IPS-NIHi7 (cell line): Measurements from ENCODE around the gene MKI67.

Experiments used
- DNase-seq: peaks from one replicate; pipeline ENCODE4 v3.0.0; 2012; ENCODE audit warnings: mixed read lengths; ENCODE audit errors: extremely low spot score

MKI67 gene

DNA sequence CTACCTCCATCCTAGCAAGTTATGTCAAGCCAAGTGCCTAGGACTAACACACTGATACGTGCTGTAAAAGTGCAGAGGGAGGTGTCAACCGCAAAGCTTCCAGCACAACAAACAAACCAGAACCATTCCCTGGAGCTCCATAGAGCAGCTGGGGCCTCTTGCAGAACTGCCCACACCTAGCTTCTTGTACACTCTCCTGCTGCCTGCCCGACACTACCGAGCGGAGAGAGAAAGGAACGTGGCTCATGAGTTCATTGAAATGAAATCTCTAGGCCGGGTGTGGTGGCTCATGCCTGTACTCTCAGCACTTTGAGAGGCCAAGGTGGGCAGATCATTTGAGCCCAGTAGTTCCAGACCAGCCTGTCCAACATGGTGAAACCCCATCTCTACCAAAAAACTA, 73.5 kb downstream of the MKI67 start:
- DNase-seq, result no peak

DNA sequence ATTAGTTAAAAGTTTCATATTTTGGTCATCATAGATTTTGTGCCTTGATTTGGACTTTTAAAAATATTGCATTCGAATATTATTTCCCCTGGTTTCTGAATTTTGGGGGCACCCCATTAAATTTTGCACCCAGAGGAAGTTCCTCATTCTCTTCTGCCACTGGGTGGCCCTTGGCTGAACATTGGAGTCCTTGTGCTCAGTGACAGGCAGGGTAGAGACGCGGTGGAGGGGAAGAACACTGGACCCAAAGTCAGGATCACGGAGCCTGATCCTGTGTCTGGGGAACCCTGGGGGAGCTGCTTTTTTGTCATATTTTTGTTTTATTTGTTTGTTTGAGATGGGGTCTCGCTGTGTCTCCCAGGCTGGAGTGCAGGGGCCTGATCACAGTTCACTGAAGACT, 74.7 kb downstream of the MKI67 start:
- DNase-seq, result no peak

DNA sequence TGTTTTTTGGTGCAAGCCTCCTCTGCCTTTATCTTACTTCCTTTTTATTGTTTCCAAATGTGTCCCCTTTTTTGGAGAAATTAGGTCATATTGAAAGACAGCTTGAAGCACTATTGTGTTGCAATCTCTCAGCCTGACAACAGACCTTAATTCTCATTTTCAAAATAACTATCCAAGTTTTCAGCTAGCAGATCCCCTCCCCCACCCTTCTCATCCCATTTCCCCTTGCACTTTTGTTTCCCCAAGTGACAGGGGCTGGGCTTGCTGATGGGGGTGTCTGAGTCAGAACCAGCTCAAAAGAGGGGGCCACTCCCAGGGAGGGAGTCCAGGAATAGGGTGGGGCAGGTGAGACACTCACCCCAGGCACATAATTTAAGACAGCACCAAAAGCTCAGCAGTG, 75.3 kb downstream of the MKI67 start:
- no peak for DNase-seq

DNA sequence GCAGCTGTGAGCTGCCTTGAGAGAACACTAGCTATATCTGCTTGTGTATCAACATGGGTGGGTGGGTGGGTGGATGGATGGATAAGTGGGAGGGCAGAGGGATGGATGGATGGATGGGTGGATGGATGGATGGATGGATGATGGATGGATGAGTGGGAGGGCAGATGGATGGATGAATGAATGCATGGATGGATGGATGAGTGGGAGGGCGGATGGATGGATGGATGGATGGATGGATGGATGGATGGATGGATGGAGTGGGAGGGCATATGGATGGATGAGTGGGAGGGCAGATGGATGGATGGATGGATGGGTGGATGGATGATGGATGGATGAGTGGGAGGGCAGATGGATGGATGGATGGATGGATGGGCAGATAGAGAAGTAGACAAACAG, 76.1 kb downstream of the MKI67 start:
- DNase-seq, result no peak

DNA sequence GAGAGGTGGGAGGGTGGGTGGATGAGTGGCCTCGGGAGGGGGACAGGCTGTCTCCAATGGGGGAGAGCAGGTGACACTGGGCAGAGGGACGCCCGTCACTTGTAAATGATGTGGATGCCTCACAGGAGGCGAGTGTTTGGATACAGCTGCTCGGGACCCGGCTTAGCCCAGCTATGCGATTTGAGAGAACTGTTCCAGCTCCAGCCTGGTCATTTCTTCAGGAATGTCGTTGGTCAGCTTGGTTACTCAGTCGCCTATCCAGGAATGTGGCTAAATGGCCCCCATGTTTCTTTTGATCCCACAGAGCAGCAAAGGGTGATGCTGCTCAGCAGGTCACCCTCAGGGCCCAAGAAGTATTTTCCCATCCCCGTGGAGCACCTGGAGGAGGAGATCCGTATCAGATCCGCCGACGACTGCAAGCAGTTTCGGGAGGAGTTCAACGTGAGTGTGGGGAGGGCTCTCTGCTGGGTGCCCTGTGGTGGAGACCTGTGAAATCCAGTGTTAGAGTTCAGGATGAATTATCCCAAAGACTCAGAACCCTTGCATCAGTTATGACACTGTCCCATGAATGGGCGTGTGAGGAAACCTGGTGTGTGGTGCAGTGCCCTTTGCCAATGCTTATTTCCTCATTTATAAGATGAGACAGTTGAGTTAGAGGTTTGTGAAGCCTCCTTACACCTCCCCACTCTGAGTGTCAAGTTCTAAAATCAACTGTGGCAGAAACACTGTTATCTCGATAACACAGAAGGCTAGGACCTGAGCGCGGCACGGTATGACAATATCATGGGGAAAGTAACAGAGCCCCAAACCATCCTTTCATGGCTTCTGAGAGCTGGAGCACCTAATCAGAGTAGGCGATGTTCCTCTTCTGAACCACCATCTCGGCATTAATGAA, 76.8 kb downstream of the MKI67 start:
- no peak for DNase-seq

DNA sequence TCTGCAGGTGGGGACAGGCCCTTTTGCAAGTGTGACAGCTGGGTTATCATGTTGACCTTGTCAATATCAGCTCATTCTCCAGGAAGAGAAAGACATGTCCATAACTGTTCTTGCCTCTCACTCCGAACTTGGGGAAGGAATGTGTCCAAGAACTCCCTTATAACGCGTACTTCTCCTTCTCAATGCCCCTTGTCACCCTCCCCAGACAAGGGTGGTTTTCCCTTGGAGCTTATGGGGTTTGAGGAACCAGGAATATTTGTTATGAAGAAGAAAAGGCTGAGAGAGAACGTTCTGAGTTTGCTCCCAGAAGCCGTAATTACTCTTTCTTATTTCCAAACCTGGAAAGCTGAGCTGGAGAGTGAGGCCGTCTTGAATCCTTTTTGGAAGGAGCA, 77.4 kb downstream of the MKI67 start:
- DNase-seq, result no peak

DNA sequence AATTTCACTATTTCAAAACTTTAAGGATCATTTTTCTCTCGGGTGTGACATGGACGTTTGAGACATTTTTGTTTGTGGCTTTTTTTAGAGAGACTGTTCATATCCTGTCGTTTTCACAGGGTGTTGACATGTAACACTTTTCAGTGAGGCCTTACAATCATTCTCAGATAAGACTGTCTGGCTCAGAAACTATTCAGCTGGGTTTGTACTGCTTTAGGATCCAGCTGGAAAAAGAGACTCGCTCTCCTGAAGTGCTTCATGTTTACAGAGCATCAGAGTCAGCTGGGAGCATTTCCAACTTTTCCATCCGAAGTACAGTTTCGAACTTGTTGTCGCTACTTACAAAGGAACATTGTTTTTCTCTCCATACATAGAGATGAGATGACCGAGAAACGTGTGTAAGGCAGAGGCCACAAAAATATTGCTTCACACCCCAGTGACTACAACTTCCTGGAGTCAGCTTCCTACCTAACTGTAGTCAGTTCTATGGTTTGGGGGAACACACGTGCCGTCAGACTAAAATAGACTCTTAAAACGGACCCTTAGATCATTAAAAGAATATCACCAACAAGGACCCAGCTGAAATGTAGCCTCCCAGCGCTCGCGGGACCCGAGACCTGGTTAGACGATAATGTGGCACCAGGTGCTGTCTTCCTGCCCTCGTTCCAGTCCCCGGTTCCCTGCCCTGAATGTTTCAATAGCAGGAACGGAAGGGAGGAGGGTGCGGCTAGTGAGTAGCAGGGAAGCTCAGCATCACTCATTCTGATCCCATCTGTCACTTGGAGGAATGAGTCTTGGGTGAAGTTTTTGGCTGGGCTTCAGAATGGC, 78.0 kb downstream of the MKI67 start:
- DNase-seq, result no peak

DNA sequence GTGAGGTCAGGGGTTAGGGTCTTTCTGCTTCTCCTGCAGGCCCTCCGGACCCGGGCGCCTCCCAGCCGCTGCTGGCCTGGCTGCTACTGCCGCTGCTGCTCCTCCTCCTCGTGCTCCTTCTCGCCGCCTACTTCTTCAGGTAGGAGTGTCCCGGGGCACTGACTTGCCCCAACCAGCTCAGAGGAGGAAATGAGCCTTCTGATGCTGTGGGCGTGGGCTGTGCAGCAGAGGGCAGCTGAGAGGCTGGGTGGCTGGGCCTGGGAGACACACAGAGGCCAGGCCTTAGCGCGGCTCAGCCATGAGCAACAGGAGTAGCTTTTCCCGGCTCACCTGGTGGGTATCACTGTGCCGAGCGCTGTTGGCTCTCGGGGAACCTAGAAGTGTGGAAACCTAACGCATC, 78.9 kb downstream of the MKI67 start:
- peak; percentile 89 for DNase-seq

DNA sequence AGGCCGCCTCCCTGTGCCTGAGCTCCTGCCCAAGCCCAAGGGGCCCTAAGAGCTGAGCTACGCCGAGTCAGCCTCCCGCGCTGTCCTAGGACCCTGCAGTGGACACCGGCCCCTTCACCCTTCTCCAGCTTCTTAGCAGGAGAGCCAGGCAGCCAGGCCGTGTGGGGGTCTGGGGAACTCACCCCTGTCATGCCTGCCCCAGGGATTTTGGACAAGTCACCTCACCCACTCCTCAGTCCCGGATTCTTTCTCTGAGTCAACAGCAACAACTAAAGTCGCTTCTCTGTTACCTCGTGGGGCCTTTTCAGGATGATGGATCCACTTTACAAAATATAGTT, 79.3 kb downstream of the MKI67 start:
- no peak for DNase-seq
